ENCODE data around the gene EIF4G1.

The EIF4G1 gene

DNA sequence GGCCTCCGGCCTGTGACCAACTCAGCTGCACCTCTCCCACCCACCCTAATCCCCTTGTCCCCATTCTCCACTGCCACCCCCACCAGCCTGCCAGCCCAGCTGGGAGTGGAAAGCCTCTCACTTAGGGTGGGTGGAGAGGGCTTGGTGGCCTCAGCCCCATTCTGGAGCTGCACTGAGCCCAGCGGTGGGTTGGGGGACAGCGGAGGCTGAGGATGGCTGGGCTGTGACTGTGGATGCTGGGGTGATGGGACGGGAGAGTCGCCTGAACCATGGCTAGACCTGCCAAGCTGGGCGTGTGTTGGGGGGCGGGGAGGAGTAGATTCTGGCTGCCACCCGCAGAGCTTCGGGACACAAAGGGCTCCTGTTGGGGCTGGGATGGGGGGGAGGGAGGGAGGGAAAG lies 45.2 kb downstream of the EIF4G1 start:
- TF ChIP-seq, protein P1, sequence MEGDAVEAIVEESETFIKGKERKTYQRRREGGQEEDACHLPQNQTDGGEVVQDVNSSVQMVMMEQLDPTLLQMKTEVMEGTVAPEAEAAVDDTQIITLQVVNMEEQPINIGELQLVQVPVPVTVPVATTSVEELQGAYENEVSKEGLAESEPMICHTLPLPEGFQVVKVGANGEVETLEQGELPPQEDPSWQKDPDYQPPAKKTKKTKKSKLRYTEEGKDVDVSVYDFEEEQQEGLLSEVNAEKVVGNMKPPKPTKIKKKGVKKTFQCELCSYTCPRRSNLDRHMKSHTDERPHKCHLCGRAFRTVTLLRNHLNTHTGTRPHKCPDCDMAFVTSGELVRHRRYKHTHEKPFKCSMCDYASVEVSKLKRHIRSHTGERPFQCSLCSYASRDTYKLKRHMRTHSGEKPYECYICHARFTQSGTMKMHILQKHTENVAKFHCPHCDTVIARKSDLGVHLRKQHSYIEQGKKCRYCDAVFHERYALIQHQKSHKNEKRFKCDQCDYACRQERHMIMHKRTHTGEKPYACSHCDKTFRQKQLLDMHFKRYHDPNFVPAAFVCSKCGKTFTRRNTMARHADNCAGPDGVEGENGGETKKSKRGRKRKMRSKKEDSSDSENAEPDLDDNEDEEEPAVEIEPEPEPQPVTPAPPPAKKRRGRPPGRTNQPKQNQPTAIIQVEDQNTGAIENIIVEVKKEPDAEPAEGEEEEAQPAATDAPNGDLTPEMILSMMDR (conservative IDR thresholded peaks at IDR 0.05; ENCODE audit: control insufficient read depth, insufficient read depth, low read depth, low read length), result no peak
- no peak overlapping the region for H3K4me3 ChIP-seq (ENCODE audit: control insufficient read depth, low read depth, low read length)
- no peak for DNase-seq (ENCODE audit: low read depth)

- peak overlapping the region; percentile 66 for H3K4me3 ChIP-seq (ENCODE audit: control insufficient read depth, low read depth, low read length)
- no peak for DNase-seq (ENCODE audit: low read depth)
- TF ChIP-seq, protein P1 (conservative IDR thresholded peaks at IDR 0.05; ENCODE audit: control insufficient read depth, insufficient read depth, low read depth, low read length), result no peak
These were observed 45.9 kb downstream of the EIF4G1 start for GRCh38 chr3:184360070-184360928.

- no peak for DNase-seq (ENCODE audit: low read depth)
- TF ChIP-seq, protein P1 (conservative IDR thresholded peaks at IDR 0.05; ENCODE audit: control insufficient read depth, insufficient read depth, low read depth, low read length), result no peak
- peak overlapping the region; percentile 66 for H3K4me3 ChIP-seq (ENCODE audit: control insufficient read depth, low read depth, low read length)
These were observed 46.6 kb downstream of the EIF4G1 start for GRCh38 chr3:184360929-184361531.

DNA sequence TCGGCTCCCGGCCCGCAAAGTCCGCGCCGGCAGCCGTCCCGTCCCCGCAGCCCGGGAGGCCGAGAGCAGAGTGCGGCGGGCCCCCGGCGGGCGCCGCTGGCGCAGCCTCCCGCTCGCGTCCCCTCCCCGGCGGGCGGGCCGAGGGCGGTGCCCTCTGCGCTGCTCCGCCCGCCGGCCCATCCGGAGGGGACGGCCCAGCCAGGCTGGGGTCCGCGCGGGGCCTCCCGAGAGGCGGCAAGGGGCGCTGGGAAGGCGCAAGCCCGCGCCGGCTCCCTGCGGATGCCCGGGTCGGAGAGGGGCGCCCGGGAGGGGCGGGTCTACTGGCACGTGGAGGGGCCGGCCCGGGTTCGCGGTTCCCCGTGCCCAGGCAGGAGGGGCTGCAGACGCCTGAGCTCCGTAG lies 47.1 kb downstream of the EIF4G1 start, which contains the start of the genes CLCN2 and POLR2H:
Gene CLCN2, minus strand, starts transcription at position 74 of the 400 bp plus-strand sequence. CDS start 126 bp downstream, outside the sequence.
Gene POLR2H, plus strand, starts transcription at position 179 of the 400 bp plus-strand sequence. CDS start 1,783 bp downstream, outside the sequence.
- DNase-seq (ENCODE audit: low read depth), result no peak
- peak within 1 kb of the TSS; percentile 85 for H3K4me3 ChIP-seq (ENCODE audit: control insufficient read depth, low read depth, low read length)
- TF ChIP-seq, protein P1 (conservative IDR thresholded peaks at IDR 0.05; ENCODE audit: control insufficient read depth, insufficient read depth, low read depth, low read length), result no peak

DNA sequence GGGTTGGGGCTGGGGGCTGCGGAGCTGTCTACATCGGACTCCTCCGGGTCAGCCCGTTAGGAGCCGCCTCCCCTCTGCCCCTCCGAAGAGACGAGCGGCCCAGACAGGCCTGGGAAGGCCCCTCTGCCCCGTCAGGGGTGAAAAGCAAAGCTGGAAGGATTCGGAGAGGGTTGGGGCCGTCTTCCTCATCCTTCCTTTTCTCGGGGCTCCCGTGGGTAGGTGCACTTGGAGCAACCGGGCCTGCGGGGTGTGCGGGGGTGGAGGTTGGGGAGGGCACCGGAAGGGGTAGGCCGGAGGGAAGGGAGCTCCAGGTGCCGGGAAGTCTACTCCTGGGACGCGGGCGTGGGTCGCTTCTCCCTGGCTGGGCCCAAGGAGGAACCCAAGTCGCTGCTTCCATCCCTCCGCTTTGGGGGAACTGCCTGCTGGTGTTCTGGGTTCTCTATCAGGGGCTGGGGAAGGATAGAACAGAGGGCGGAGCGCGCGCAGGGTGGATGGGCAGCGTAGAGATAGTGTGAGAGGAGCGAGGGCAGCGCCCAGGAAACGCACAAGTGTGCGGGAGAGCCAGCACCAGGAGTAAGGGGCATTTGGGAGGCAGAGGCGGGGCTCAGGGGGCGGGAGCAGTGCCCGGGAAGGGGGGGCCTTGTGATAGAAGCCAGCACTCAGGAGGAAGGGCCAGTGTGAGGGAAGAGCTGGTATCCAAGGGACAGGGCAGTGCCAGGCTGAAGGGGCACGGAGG lies 47.7 kb downstream of the EIF4G1 start:
- H3K4me3 ChIP-seq (ENCODE audit: control insufficient read depth, low read depth, low read length), result peak overlapping the region; percentile 85
- DNase-seq (ENCODE audit: low read depth), result peak; percentile 53
- TF ChIP-seq, protein P1 (conservative IDR thresholded peaks at IDR 0.05; ENCODE audit: control insufficient read depth, insufficient read depth, low read depth, low read length), result no peak
